ENCODE results near the gene PPP1R1B. TPM values are rescaled to one million over a fixed set of nuclear protein-coding genes. Genes with fewer than 3 reads are reported as not detected.
A peak's percentile ranks its signal among the peaks of the same experiment; 100 is the strongest.
"Not testable (repeated sequence)": the region's sequence is repeated elsewhere in the genome, so short reads cannot be mapped to it uniquely, and the experiment has no call there.

Gene PPP1R1B
- total RNA-seq, 5 donors from 2014 or later (not counting 1 experiment from before 2014, with no cell fraction given), result 0.12 to 0.35 (median 0.18) TPM; not detected in 1

DNA sequence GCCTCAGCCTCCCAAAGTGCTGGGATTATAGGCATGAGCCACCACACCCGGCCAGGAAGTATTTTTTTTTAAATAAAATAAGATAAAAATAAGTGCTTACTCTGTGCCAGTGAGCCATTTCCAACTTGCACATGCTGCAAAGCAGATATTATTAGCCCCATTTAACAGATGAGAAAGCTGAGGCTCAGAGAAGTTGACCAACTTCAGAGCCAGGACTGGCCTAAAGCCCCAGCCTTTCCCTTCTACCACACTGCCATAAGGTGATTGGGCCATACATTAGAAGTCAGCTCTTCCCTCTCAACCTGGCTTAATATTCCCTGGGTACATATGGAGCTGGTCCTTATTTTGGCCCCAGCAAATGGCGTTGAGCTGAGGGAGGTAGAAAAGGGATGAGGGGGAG is 44.1 kb upstream of the PPP1R1B start:
- no peak overlapping the region for H3K4me3 Mint-ChIP-seq
- H3K4me1 ChIP-seq (ENCODE audit: control insufficient read depth in 1 of 2, extremely low read depth in 1 of 2, insufficient read depth in 2 of 2, low read length in 2 of 2), result no peaks in the 10 kb centered on the region
- no CpG with 5 or more reads among the region's 2 CpGs for WGBS (ENCODE audit: insufficient coverage)
- ATAC-seq (replicated peaks in 1 of 4) (no peak), DNase-seq (no peak)
- H3K27me3 Mint-ChIP-seq, result peaks cover 4 to 8% of the 10 kb centered on the region in 2 donors
- no peak overlapping the region for H3K4me3 ChIP-seq (ENCODE audit: control insufficient read depth in 1 of 2, extremely low read depth in 1 of 2, low read length in 1 of 2)
- H3K9me3 ChIP-seq, result no peaks in the 10 kb centered on the region
- ChIA-PET POLR2A (no interaction called here), CTCF (no interaction called here)
- no peaks in the 10 kb centered on the region for H3K36me3 ChIP-seq (ENCODE audit: control insufficient read depth in 2 of 2, extremely low read depth in 1 of 2, insufficient read depth in 1 of 2, low read length in 1 of 2)
- H3K27ac ChIP-seq (ENCODE audit: low read length), result no peak overlapping the region
- H3K4me1 Mint-ChIP-seq, result no peaks in the 10 kb centered on the region
- H3K36me3 Mint-ChIP-seq, result peaks cover 18% of the 10 kb centered on the region
- H3K27ac Mint-ChIP-seq, result no peak overlapping the region
- H3K27me3 ChIP-seq (replicated peaks in 1 of 2; ENCODE audit: control insufficient read depth in 2 of 2, extremely low read depth in 1 of 2, insufficient read depth in 2 of 2, low read length in 1 of 2), result peaks cover 0 to 7% of the 10 kb centered on the region in 2 experiments
- no peaks in the 10 kb centered on the region for H3K9me3 Mint-ChIP-seq

DNA sequence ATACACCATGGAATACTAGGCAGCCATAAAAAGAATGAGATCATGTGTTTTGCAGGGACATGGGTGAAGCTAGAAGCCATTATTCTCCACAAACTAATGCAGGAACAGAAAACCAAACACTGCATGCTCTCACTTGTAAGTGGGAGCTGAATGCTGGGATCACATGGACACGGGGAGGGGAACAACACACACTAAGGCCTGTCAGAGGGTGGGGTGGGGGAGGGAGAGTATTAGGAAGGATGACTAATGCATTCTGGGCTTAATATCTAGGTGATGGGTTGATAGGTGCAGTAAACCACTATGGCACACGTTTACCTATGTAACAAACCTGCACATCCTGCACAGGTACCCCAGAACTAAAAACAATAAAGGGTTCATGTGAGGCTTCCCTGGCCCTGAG is 36.6 kb upstream of the PPP1R1B start:
- H3K27ac ChIP-seq (ENCODE audit: low read length); H3K4me3 Mint-ChIP-seq; H3K4me1 ChIP-seq (ENCODE audit: control insufficient read depth in 1 of 2, extremely low read depth in 1 of 2, insufficient read depth in 2 of 2, low read length in 2 of 2); H3K9me3 ChIP-seq; H3K27ac Mint-ChIP-seq; H3K4me1 Mint-ChIP-seq; H3K36me3 ChIP-seq (ENCODE audit: control insufficient read depth in 2 of 2, extremely low read depth in 1 of 2, insufficient read depth in 1 of 2, low read length in 1 of 2); DNase-seq; POLR2A ChIA-PET; ATAC-seq (replicated peaks in 1 of 4); H3K9me3 Mint-ChIP-seq; H3K36me3 Mint-ChIP-seq; H3K4me3 ChIP-seq (ENCODE audit: control insufficient read depth in 1 of 2, extremely low read depth in 1 of 2, low read length in 1 of 2): not testable (repeated sequence)
- CTCF ChIA-PET, result interaction anchor here in 1 of 2 donors (0.6 kb wide), 1 partner anchor 137 kb away, joined by 5 read pairs; no protein-coding TSS in a partner anchor
- peaks cover 2 to 31% of the 10 kb centered on the region in 2 experiments for H3K27me3 ChIP-seq (replicated peaks in 1 of 2; ENCODE audit: control insufficient read depth in 2 of 2, extremely low read depth in 1 of 2, insufficient read depth in 2 of 2, low read length in 1 of 2)
- WGBS (ENCODE audit: insufficient coverage), result no CpG with 5 or more reads among the region's 2 CpGs
- peaks cover 50 to 61% of the 10 kb centered on the region in 2 donors for H3K27me3 Mint-ChIP-seq

DNA sequence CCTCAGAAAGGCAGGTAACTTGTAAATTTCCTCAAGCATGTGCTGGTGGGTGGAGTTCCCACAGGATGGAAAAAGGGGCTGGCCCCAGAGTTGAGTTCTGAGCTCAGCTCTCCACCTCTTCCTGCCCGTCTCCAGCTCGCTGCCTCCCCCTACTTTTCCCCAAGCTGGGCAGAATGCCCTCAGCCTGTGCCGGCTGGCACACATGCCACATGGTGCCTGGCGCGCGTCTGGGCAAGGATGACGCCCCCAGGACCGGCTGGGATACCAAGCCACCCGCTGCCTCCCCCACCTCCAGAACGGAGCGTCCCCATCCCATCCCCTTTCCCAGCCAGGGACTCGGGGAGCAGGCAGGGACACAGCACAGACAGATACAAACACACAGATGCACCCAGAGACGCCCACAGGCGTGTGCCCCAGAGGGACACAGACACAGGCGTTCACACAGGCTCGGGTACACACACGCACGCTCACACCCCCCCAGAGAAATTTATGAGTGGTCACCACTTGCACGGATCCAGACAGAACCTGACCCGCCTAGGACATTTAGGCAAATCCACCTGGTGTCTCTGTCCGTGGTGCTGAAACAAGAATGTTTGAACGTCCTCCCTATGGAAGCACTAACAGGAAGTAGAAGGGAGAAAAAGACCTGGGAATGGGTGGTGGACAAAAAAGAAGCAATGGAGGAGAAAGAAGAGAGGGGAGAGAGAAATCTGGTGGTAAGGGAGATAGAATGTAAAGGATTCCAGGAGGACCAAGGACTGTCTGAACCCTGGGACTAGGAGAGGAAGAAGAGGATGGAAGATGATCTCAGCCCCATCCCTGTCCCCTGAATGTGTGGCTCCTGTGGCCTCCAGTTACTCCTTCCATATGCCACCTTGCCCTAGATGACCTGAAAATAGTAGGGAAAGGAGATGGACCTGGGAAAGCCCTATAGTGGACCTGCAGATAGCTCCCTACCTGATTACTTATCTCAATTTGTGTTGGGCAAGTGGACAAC is 34.5 kb upstream of the PPP1R1B start:
- Histone ChIP-seq H3K4me3 (ENCODE audit: control insufficient read depth in 1 of 2, extremely low read depth in 1 of 2, low read length in 1 of 2) (no peak overlapping the region), H3K9me3 (no peaks in the 10 kb centered on the region), H3K27me3 (replicated peaks in 1 of 2; ENCODE audit: control insufficient read depth in 2 of 2, extremely low read depth in 1 of 2, insufficient read depth in 2 of 2, low read length in 1 of 2) (peaks cover 3 to 52% of the 10 kb centered on the region in 2 experiments), H3K36me3 (ENCODE audit: control insufficient read depth in 2 of 2, extremely low read depth in 1 of 2, insufficient read depth in 1 of 2, low read length in 1 of 2) (no peaks in the 10 kb centered on the region), H3K4me1 (ENCODE audit: control insufficient read depth in 1 of 2, extremely low read depth in 1 of 2, insufficient read depth in 2 of 2, low read length in 2 of 2) (peaks cover 0 to 2% of the 10 kb centered on the region in 2 experiments), H3K27ac (ENCODE audit: low read length) (no peak overlapping the region)
- no peaks in the 10 kb centered on the region for H3K36me3 Mint-ChIP-seq
- no peak overlapping the region for H3K4me3 Mint-ChIP-seq
- peaks cover 65 to 72% of the 10 kb centered on the region in 2 donors for H3K27me3 Mint-ChIP-seq
- H3K4me1 Mint-ChIP-seq, result peaks cover 7 to 10% (median 9%) of the 10 kb centered on the region in 3 donors
- peaks cover 0 to 4% (median 4%) of the 10 kb centered on the region in 3 donors for H3K9me3 Mint-ChIP-seq
- 17% methylated on average over 18 of the region's 22 CpGs for WGBS (ENCODE audit: insufficient coverage)
- ChIA-PET POLR2A (no interaction called here), CTCF (interaction anchor here in 1 of 2 donors (0.5 kb wide), 1 partner anchor 30 kb away, joined by 3 read pairs; no protein-coding TSS in a partner anchor)
- DNase-seq, result peak in 3 of 35 experiments; percentile 23 to 61 (median 31)
- no peak overlapping the region for H3K27ac Mint-ChIP-seq
- peak in 3 of 4 experiments; percentile 12 to 24 (median 18) for ATAC-seq (replicated peaks in 1 of 4)

DNA sequence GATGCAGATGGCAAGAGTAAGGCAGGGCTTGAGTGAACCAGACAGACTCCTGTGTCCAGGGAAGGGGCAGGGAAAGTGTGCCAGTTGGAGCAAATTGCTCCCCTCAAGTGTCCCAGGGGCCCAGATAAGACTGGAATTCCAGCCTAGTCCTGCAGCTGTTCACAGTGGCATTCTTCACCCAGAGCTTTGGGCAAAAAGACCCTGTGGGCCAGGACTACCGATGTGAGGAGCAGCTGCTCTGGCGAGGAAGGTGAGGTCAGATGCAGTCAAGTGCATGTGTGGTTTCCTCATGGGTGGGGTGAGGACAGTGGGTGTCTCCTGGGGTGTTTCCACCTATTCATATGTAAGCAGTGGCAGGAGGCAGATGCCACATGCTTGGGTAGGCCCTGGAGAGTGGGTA is 33.4 kb upstream of the PPP1R1B start:
- no peak for ATAC-seq (replicated peaks in 1 of 4)
- H3K27ac ChIP-seq (ENCODE audit: low read length), result no peak overlapping the region
- WGBS (ENCODE audit: insufficient coverage), result 67% methylated on average over 2 of the region's 2 CpGs
- ChIA-PET POLR2A (no interaction called here), CTCF (interaction anchor here in 1 of 2 donors (0.5 kb wide), 1 partner anchor 28 kb away, joined by 3 read pairs; no protein-coding TSS in a partner anchor)
- H3K4me3 ChIP-seq (ENCODE audit: control insufficient read depth in 1 of 2, extremely low read depth in 1 of 2, low read length in 1 of 2), result no peak overlapping the region
- H3K27me3 ChIP-seq (replicated peaks in 1 of 2; ENCODE audit: control insufficient read depth in 2 of 2, extremely low read depth in 1 of 2, insufficient read depth in 2 of 2, low read length in 1 of 2), result peaks cover 10 to 59% of the 10 kb centered on the region in 2 experiments
- Mint-ChIP-seq H3K4me3 (no peak overlapping the region), H3K9me3 (peaks cover 0 to 4% (median 4%) of the 10 kb centered on the region in 3 donors), H3K27ac (no peak overlapping the region), H3K4me1 (peaks cover 16 to 19% (median 17%) of the 10 kb centered on the region in 3 donors), H3K36me3 (no peaks in the 10 kb centered on the region), H3K27me3 (peaks cover 75 to 80% of the 10 kb centered on the region in 2 donors)
- no peaks in the 10 kb centered on the region for H3K36me3 ChIP-seq (ENCODE audit: control insufficient read depth in 2 of 2, extremely low read depth in 1 of 2, insufficient read depth in 1 of 2, low read length in 1 of 2)
- DNase-seq, result no peak
- peaks cover 0 to 11% of the 10 kb centered on the region in 2 experiments for H3K4me1 ChIP-seq (ENCODE audit: control insufficient read depth in 1 of 2, extremely low read depth in 1 of 2, insufficient read depth in 2 of 2, low read length in 2 of 2)
- no peaks in the 10 kb centered on the region for H3K9me3 ChIP-seq

DNA sequence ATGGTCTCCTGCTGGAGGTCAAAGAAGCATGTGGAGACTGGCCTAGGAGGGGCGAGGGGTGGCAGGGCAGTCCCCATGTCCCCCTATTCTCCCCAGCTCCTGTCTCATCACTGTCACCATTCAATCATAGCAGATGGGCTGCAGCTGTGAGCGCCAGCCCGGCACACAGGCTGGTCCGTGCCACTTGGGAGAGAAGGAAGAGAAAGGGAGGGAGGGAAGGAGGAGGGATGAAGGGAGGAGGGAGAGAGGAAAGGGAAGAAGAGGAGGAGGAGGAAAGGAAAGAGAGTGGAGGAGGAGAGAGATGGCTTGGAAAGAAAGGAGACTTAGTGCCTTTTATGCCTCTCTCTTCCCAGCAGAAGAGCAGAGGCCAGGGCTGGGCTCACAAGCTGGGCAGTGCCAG is 31.5 kb upstream of the PPP1R1B start:
- POLR2A ChIA-PET, result no interaction called here
- Mint-ChIP-seq H3K27ac (no peak overlapping the region), H3K27me3 (peaks cover 84 to 86% of the 10 kb centered on the region in 2 donors), H3K4me3 (no peak overlapping the region), H3K4me1 (peaks cover 25 to 30% (median 26%) of the 10 kb centered on the region in 3 donors), H3K36me3 (no peaks in the 10 kb centered on the region), H3K9me3 (peaks cover 0 to 4% (median 4%) of the 10 kb centered on the region in 3 donors)
- 20% methylated on average over 1 of the region's 4 CpGs for WGBS (ENCODE audit: insufficient coverage)
- H3K9me3 ChIP-seq, result no peaks in the 10 kb centered on the region
- H3K27ac ChIP-seq (ENCODE audit: low read length), result no peak overlapping the region
- ATAC-seq (replicated peaks in 1 of 4), result no peak
- CTCF ChIA-PET, result no interaction called here
- peaks cover 0 to 29% of the 10 kb centered on the region in 2 experiments for H3K4me1 ChIP-seq (ENCODE audit: control insufficient read depth in 1 of 2, extremely low read depth in 1 of 2, insufficient read depth in 2 of 2, low read length in 2 of 2)
- no peak overlapping the region for H3K4me3 ChIP-seq (ENCODE audit: control insufficient read depth in 1 of 2, extremely low read depth in 1 of 2, low read length in 1 of 2)
- peaks cover 10 to 79% of the 10 kb centered on the region in 2 experiments for H3K27me3 ChIP-seq (replicated peaks in 1 of 2; ENCODE audit: control insufficient read depth in 2 of 2, extremely low read depth in 1 of 2, insufficient read depth in 2 of 2, low read length in 1 of 2)
- no peak for DNase-seq
- H3K36me3 ChIP-seq (ENCODE audit: control insufficient read depth in 2 of 2, extremely low read depth in 1 of 2, insufficient read depth in 1 of 2, low read length in 1 of 2), result no peaks in the 10 kb centered on the region

DNA sequence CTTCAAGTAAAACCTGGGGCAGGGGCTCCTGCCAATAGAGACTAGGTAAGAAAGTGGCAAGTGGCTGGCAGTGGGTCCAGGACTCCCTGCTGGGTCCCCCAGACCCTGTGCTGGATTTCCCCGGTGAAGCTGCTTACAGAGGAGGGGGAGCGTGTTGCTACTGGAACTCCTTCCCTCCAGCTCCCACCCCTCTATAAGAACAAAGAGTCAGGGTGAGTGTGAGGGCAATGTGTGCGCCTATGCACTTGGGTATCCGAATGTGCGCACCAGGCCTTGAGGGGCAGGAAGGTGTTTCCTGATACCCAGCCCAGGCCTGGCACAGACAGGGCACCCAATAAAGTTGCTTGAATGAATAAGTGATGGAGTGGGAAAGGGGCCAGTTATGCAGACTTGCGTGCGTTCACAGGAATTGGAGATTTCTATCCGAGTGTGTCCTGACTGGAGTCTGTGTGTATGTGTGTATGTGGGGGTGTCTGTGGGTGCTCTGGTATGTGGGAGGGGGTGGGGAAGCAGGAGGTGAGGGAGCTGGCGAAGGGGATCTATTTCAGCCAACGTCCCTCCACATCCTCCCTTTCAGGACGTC is 30.7 kb upstream of the PPP1R1B start:
- Histone ChIP-seq H3K4me1 (ENCODE audit: control insufficient read depth in 1 of 2, extremely low read depth in 1 of 2, insufficient read depth in 2 of 2, low read length in 2 of 2) (peaks cover 0 to 30% of the 10 kb centered on the region in 2 experiments), H3K4me3 (ENCODE audit: control insufficient read depth in 1 of 2, extremely low read depth in 1 of 2, low read length in 1 of 2) (no peak overlapping the region), H3K27me3 (replicated peaks in 1 of 2; ENCODE audit: control insufficient read depth in 2 of 2, extremely low read depth in 1 of 2, insufficient read depth in 2 of 2, low read length in 1 of 2) (peaks cover 10 to 86% of the 10 kb centered on the region in 2 experiments), H3K9me3 (no peaks in the 10 kb centered on the region), H3K36me3 (ENCODE audit: control insufficient read depth in 2 of 2, extremely low read depth in 1 of 2, insufficient read depth in 1 of 2, low read length in 1 of 2) (no peaks in the 10 kb centered on the region), H3K27ac (ENCODE audit: low read length) (no peak overlapping the region)
- Mint-ChIP-seq H3K27me3 (peaks cover 79 to 88% of the 10 kb centered on the region in 2 donors), H3K9me3 (peaks cover 0 to 4% (median 4%) of the 10 kb centered on the region in 3 donors), H3K36me3 (no peaks in the 10 kb centered on the region), H3K27ac (no peak overlapping the region), H3K4me3 (peak overlapping the region in 1 of 3 donors; percentile 49), H3K4me1 (peaks cover 26 to 31% (median 29%) of the 10 kb centered on the region in 3 donors)
- ATAC-seq (replicated peaks in 1 of 4) (no peak), DNase-seq (no peak)
- ChIA-PET CTCF (no interaction called here), POLR2A (no interaction called here)
- WGBS (ENCODE audit: insufficient coverage), result 43% methylated on average over 6 of the region's 11 CpGs
